Nephron (organoid): ENCODE data around the gene CALCR.

ENCODE experiments used
- H3K27ac Mint-ChIP-seq, 3 experiments: 2 replicates each; pipeline ENCODE4 v1.8.0; 2020; ENCODE audit warnings: mixed read lengths in 3 of 3, mild to moderate bottlenecking in 2 of 3, moderate library complexity in 1 of 3
- H3K27me3 Mint-ChIP-seq: 2 replicates; pipeline ENCODE4 v1.8.0; 2021; ENCODE audit warnings: low read depth, mild to moderate bottlenecking, moderate library complexity, mixed read lengths
- H3K36me3 Mint-ChIP-seq: 2 replicates; pipeline ENCODE4 v1.8.0; 2020; ENCODE audit warnings: low read depth, mixed read lengths
- H3K4me1 Mint-ChIP-seq: 2 replicates; pipeline ENCODE4 v1.8.0; 2020; ENCODE audit warnings: mixed read lengths
- H3K4me3 Mint-ChIP-seq, 3 experiments: 2 replicates each; pipeline ENCODE4 v1.8.0; 2020; ENCODE audit warnings: mild to moderate bottlenecking in 3 of 3, mixed read lengths in 3 of 3, moderate library complexity in 2 of 3
- H3K9me3 Mint-ChIP-seq: 2 replicates; pipeline ENCODE4 v1.8.0; 2020; ENCODE audit warnings: mixed read lengths
- TF ChIP-seq, protein P1 (sequence below), 3 experiments: fragments of 200-600 bp; sonication (generic); IDR thresholded peaks; one replicate each; pipeline ENCODE4 v1.5.0; 2021; ENCODE audit warnings: antibody characterized with exemption in 3 of 3; ENCODE audit not compliant: unreplicated experiment in 3 of 3

Gene CALCR

DNA sequence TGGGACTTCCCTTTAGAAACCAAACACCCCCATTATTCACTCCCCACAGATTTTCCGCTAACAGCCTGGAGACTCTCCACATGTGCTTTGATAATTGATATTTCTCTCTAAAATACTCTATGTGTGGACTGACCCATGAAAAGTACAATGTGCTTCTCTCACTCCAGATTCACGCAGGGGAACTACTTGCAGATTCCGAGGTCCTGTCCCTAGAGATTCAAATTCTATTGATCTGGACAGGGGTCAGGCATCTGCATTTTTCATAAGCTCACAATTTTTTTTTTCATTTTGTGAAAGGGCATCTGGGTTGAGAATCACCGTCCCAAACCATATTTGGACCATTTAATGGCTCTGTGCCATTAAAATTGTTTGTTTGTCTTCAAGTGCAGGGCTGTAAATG is 98.7 kb downstream of the CALCR start:
- H3K9me3 Mint-ChIP-seq = no peaks in the 10 kb centered on the region
- no peaks in the 10 kb centered on the region for H3K4me1 Mint-ChIP-seq
- H3K36me3 Mint-ChIP-seq = no peaks in the 10 kb centered on the region
- H3K27me3 Mint-ChIP-seq = no peaks in the 10 kb centered on the region
- H3K4me3 Mint-ChIP-seq = no peak overlapping the region
- no peak overlapping the region for H3K27ac Mint-ChIP-seq
- TF ChIP-seq, protein P1, sequence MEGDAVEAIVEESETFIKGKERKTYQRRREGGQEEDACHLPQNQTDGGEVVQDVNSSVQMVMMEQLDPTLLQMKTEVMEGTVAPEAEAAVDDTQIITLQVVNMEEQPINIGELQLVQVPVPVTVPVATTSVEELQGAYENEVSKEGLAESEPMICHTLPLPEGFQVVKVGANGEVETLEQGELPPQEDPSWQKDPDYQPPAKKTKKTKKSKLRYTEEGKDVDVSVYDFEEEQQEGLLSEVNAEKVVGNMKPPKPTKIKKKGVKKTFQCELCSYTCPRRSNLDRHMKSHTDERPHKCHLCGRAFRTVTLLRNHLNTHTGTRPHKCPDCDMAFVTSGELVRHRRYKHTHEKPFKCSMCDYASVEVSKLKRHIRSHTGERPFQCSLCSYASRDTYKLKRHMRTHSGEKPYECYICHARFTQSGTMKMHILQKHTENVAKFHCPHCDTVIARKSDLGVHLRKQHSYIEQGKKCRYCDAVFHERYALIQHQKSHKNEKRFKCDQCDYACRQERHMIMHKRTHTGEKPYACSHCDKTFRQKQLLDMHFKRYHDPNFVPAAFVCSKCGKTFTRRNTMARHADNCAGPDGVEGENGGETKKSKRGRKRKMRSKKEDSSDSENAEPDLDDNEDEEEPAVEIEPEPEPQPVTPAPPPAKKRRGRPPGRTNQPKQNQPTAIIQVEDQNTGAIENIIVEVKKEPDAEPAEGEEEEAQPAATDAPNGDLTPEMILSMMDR (IDR thresholded peaks at IDR 0.05; ENCODE audit: unreplicated experiment in 3 of 3) = no peak

DNA sequence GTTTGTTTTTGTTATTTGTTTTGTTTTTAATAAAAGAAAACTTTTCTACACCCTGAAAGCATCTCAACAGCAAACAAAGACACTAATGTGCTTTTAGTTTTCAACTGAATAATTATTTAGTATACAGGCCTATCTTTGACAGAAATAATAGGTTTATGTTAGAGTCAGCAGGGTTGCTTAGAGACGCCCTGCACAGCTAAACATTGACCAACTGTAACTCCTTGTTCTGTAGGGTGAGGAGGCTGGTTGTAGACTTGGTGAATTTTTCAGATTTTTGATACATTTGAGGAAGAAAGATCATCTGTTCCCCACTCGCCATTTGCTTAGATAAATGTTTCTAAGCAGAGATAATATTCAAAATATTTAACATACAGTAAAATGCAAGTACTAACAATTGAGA is 103.1 kb downstream of the CALCR start:
- H3K4me3 Mint-ChIP-seq = no peak overlapping the region
- H3K27me3 Mint-ChIP-seq = no peaks in the 10 kb centered on the region
- H3K27ac Mint-ChIP-seq = no peak overlapping the region
- TF ChIP-seq, protein P1 (IDR thresholded peaks at IDR 0.05; ENCODE audit: unreplicated experiment in 3 of 3) = no peak
- no peaks in the 10 kb centered on the region for H3K9me3 Mint-ChIP-seq
- no peaks in the 10 kb centered on the region for H3K36me3 Mint-ChIP-seq
- no peaks in the 10 kb centered on the region for H3K4me1 Mint-ChIP-seq

DNA sequence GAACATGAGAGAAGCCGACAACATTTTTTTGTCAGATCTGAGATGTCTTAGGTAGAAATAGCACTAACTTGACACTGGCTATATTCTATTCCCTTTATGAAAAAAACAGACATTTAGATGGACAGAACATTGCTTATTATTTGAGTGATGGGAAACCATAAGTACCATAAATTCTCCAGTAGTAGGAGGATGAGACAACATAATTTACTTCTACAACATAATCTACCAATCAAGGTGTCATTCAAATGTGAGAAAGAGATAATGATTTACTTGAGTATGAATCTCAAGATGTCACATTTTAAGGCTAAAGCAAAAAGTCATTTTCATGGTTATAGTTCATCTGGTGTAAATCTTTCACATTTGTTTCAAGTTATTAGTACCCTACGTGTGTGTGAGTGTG is 110.8 kb downstream of the CALCR start:
- H3K4me1 Mint-ChIP-seq = no peaks in the 10 kb centered on the region
- no peaks in the 10 kb centered on the region for H3K9me3 Mint-ChIP-seq
- TF ChIP-seq, protein P1 (IDR thresholded peaks at IDR 0.05; ENCODE audit: unreplicated experiment in 3 of 3) = no peak
- H3K36me3 Mint-ChIP-seq = no peaks in the 10 kb centered on the region
- no peaks in the 10 kb centered on the region for H3K27me3 Mint-ChIP-seq
- no peak overlapping the region for H3K4me3 Mint-ChIP-seq
- no peak overlapping the region for H3K27ac Mint-ChIP-seq

DNA sequence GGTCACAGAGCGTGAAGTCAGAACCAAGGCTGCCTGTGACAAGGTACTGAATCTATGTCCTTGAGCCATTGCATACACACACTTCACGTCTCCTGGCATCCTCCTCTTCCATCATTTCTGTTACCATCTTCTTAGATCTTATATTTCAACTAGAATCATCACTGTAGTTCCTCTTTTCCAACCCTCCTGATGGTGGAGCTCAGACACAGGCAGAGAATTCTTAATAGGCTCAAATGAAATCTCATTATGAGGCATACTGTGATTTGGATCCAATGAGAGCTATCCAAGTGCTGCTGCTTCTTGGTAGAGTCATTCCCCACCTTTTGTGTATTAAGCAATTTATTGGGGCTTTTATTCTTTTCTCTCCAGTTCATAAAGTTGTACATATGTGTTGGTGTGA is 113.2 kb downstream of the CALCR start:
- Mint-ChIP-seq H3K9me3 (no peaks in the 10 kb centered on the region), H3K27me3 (no peaks in the 10 kb centered on the region), H3K36me3 (no peaks in the 10 kb centered on the region), H3K27ac (no peak overlapping the region), H3K4me1 (no peaks in the 10 kb centered on the region), H3K4me3 (no peak overlapping the region)
- TF ChIP-seq, protein P1 (IDR thresholded peaks at IDR 0.05; ENCODE audit: unreplicated experiment in 3 of 3) = no peak

DNA sequence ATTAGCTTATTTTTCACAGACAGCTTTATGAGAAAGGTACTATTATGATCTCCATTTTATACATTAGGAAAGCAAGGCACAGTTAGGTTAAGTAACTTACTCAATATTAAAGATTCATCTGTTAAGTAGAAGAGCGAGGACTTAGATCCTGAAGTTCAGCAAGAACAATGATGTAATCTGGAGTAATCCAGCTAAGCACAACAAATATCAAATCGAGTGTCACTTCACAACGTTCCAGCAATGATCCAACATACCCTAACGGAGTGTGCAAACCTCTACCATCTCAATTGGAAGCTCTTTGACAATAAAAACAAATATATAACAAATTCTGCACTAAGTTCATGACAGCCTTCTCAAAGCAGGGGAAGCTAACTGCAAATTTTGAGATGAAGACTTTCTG is 121.3 kb downstream of the CALCR start:
- Mint-ChIP-seq H3K36me3 (no peaks in the 10 kb centered on the region), H3K4me3 (no peak overlapping the region), H3K9me3 (no peaks in the 10 kb centered on the region), H3K27me3 (no peaks in the 10 kb centered on the region), H3K4me1 (no peaks in the 10 kb centered on the region), H3K27ac (no peak overlapping the region)
- TF ChIP-seq, protein P1 (IDR thresholded peaks at IDR 0.05; ENCODE audit: unreplicated experiment in 3 of 3) = no peak

DNA sequence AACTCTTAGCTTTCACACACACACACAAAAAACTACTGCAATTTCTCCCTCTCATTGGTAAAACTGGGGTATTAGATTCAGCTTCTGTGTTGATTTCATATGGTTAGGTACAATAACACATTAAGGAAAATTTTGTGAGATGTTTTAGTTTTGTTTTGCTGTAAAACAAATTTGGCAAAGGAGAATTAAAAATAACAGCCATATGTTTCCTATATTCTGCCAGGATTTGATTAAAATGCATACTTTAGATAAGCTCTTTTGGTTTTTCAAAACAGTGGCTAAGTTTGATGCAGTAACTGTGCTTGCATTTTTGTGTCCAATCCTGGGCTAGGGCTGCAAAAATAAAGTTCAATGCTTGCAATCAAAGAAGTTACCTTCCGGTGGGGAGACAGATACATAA is 126.3 kb downstream of the CALCR start:
- no peak overlapping the region for H3K4me3 Mint-ChIP-seq
- no peaks in the 10 kb centered on the region for H3K4me1 Mint-ChIP-seq
- TF ChIP-seq, protein P1 (IDR thresholded peaks at IDR 0.05; ENCODE audit: unreplicated experiment in 3 of 3) = no peak
- H3K36me3 Mint-ChIP-seq = no peaks in the 10 kb centered on the region
- H3K9me3 Mint-ChIP-seq = no peaks in the 10 kb centered on the region
- H3K27me3 Mint-ChIP-seq = no peaks in the 10 kb centered on the region
- H3K27ac Mint-ChIP-seq = no peak overlapping the region
